BE2C (cell line): ENCODE results near the gene GJD3.

Experiments
- DNase-seq: peaks from one replicate; pipeline ENCODE4 v3.0.0-alpha.2; 2020
- H3K27me3 ChIP-seq: fragments of 250-450 bp; sonication (Bioruptor Pico); 2 replicates; pipeline ENCODE4 v1.5.1; 2020; ENCODE audit warnings: mild to moderate bottlenecking
- H3K36me3 ChIP-seq: fragments of 250-450 bp; sonication (Bioruptor Pico); 2 replicates; pipeline ENCODE4 v1.5.1; 2020; ENCODE audit warnings: mild to moderate bottlenecking
- H3K4me1 ChIP-seq: fragments of 250-450 bp; sonication (Bioruptor Pico); 2 replicates; pipeline ENCODE4 v1.5.1; 2020
- H3K4me3 ChIP-seq: 2 replicates; pipeline ENCODE4 v1.5.1; 2011; ENCODE audit warnings: low read depth, low read length
- H3K9me3 ChIP-seq: fragments of 250-450 bp; sonication (Bioruptor Pico); 2 replicates; pipeline ENCODE4 v1.5.1; 2020
- TF ChIP-seq, protein P1 (sequence below): IDR thresholded peaks from 2 replicates; pipeline ENCODE4 v1.5.1; 2012; ENCODE audit warnings: mild to moderate bottlenecking, low read depth, low read length

GJD3 gene

DNA sequence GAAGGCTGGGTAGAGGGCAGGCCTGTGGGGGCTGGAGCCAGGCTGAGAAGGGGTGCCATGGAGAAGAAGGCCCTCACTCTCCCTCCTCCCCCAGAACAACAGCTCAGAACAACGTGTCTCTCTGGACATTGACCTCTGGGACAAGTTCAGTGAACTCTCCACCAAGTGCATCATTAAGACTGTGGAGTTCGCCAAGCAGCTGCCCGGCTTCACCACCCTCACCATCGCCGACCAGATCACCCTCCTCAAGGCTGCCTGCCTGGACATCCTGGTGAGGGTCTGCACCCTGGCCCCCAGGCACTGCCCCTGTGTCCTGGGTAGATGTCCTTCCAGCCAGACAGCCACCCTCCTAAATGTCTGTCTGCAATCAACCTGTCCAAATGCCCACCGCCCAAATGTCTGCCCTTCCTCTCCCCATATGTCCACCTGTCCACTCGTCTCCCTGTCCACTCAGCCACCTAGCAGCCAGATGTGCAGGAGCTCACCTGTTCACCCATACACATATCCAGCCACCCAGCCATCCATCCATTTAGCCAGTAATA is 12.2 kb downstream of the GJD3 start:
- peaks cover 63% of the 10 kb centered on the region for H3K36me3 ChIP-seq
- H3K9me3 ChIP-seq, result no peaks in the 10 kb centered on the region
- H3K27me3 ChIP-seq, result no peaks in the 10 kb centered on the region
- TF ChIP-seq, protein P1, sequence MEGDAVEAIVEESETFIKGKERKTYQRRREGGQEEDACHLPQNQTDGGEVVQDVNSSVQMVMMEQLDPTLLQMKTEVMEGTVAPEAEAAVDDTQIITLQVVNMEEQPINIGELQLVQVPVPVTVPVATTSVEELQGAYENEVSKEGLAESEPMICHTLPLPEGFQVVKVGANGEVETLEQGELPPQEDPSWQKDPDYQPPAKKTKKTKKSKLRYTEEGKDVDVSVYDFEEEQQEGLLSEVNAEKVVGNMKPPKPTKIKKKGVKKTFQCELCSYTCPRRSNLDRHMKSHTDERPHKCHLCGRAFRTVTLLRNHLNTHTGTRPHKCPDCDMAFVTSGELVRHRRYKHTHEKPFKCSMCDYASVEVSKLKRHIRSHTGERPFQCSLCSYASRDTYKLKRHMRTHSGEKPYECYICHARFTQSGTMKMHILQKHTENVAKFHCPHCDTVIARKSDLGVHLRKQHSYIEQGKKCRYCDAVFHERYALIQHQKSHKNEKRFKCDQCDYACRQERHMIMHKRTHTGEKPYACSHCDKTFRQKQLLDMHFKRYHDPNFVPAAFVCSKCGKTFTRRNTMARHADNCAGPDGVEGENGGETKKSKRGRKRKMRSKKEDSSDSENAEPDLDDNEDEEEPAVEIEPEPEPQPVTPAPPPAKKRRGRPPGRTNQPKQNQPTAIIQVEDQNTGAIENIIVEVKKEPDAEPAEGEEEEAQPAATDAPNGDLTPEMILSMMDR, result no peak
- no peak for DNase-seq
- H3K4me1 ChIP-seq, result peaks cover 76% of the 10 kb centered on the region
- peak overlapping the region; percentile 45 for H3K4me3 ChIP-seq

DNA sequence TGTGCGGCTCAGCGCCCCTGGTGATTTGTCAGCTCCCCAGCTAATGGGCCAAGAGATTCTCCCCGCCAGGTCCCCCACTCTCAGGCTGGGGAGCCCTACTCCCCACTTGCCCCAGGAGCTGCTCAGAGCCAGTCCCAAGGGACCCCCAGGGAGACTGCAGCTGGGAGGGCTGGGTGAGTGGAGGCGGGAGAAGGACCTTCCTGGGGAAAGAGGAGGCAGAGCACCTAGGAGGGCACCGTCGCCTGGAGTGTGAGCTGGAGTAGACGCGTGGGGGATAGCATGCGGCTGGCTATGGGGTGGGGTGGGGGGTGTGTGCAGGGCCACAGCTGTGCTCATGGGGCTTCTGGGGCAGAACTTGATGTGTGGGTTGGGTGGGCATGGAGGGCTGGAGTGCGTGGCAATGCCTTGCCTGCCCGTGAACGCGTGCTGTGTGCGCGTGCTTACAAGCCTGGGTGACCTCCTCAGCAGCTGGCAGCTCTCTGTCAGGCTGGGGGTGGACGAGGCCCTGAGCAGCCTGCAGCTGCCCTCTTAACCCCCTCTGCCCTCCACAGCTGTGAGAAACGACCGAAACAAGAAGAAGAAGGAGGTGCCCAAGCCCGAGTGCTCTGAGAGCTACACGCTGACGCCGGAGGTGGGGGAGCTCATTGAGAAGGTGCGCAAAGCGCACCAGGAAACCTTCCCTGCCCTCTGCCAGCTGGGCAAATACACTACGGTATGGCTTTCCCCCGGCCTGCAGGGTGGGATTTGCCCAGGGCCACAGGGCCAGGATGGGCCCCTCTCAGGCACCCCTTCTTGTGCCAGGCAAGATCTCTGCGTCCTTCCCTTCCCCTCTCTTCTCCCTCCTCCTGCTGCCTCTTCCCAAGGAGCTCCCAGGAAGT is 12.9 kb downstream of the GJD3 start:
- Histone ChIP-seq H3K27me3 (no peaks in the 10 kb centered on the region), H3K9me3 (no peaks in the 10 kb centered on the region), H3K4me3 (peak overlapping the region; percentile 45), H3K36me3 (peaks cover 63% of the 10 kb centered on the region), H3K4me1 (peaks cover 83% of the 10 kb centered on the region)
- no peak for DNase-seq
- TF ChIP-seq, protein P1, result no peak

DNA sequence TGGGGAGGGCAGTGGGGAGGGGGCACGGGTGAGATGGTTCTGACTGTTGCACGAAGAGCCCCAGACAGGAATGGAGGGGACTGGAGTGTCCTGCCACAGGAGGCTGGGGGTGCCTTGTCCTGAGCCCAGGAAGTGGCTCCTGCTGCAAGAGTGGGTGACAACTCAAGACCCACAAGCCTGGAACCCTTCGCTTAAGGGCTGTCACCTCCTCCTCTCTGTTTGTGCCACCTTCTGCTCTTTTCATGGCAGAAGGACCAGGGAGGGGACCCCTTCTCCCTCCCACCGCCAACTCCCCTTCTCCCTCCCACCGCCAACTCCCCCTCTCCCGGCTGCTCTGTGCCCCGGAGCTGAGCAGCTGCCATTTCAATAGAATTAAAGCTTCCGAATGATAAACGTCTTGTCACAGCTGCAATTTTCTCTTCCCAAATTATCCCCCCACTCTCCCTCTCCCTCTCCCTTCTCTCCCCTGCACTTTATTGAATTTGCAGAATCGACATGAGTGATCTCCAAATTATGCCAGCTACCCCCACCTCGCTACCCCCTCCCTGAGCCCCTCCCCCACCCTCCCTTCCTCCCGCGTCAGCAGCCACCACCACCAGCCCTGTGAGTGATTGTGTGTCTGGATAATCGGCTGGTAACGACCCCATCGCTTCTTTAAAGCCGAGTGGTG is 13.7 kb downstream of the GJD3 start:
- Histone ChIP-seq H3K9me3 (no peaks in the 10 kb centered on the region), H3K36me3 (peaks cover 57% of the 10 kb centered on the region), H3K27me3 (no peaks in the 10 kb centered on the region), H3K4me3 (peak overlapping the region; percentile 45), H3K4me1 (peaks cover 81% of the 10 kb centered on the region)
- peak; percentile 83 for DNase-seq
- TF ChIP-seq, protein P1, result no peak

DNA sequence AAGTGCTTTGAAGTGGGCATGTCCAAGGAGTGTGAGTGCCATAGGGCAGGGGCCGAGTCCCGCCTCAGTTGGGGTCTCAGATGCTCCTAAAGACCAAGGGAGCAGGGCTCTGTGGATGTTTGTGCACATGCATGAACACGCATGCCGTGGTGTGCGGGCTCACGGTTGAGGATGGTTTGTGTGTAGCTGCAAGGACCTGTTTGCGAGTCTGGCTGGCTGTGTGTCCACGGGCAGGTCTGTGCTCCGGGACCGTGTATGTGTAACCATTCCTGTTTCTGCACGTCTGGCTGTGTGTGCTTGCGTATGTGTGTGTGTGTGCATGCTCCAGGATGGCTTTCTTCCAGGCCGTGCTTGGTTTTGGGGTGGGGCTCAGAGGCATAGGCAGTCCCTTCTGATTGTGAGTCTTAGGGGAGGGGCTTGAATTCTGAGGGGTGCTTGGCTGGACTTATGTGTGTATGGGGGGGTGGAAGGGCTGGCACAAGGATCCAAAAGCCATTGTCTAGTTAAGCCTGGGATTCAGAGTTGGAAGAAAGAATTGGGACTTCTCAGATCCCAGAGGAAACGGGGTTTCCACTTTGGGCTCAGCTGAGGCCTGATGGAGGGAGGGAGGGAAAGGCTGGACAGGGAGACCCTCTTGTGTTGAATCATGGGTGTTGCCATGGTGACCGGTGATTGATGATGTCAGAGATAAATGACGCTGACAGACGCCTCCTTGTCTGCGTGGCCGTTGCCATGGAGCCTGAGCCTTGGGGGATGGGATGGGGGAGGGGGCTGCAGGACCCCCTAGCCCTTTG is 14.4 kb downstream of the GJD3 start:
- TF ChIP-seq, protein P1, result no peak
- peak overlapping the region; percentile 36 for H3K4me3 ChIP-seq
- peaks cover 81% of the 10 kb centered on the region for H3K4me1 ChIP-seq
- peaks cover 50% of the 10 kb centered on the region for H3K36me3 ChIP-seq
- DNase-seq, result peak; percentile 88
- H3K9me3 ChIP-seq, result no peaks in the 10 kb centered on the region
- no peaks in the 10 kb centered on the region for H3K27me3 ChIP-seq

DNA sequence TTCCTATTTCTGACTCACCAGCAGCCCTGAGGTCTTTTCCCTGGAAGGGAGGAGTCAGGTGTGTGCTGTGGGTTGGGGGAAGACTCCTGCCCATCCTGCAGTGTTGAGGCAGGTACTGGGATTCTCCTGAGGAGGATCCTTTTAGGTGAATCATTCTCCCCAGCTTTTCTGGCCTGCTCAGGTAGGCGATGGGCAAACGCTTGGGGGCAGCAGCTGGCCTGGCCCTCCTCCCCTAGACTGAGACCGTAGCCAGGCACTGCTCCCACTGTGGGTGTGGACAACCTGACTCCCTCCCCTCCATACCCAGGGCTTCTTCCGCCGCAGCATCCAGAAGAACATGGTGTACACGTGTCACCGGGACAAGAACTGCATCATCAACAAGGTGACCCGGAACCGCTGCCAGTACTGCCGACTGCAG is 15.1 kb downstream of the GJD3 start:
- Histone ChIP-seq H3K27me3 (no peaks in the 10 kb centered on the region), H3K4me3 (peak overlapping the region; percentile 36; the same call in 1 of the 2 replicates), H3K9me3 (no peaks in the 10 kb centered on the region), H3K4me1 (peaks cover 81% of the 10 kb centered on the region), H3K36me3 (peaks cover 46% of the 10 kb centered on the region)
- DNase-seq, result no peak
- TF ChIP-seq, protein P1, result no peak
